Measurements from ENCODE around the gene ELL2.

ELL2 gene

DNA sequence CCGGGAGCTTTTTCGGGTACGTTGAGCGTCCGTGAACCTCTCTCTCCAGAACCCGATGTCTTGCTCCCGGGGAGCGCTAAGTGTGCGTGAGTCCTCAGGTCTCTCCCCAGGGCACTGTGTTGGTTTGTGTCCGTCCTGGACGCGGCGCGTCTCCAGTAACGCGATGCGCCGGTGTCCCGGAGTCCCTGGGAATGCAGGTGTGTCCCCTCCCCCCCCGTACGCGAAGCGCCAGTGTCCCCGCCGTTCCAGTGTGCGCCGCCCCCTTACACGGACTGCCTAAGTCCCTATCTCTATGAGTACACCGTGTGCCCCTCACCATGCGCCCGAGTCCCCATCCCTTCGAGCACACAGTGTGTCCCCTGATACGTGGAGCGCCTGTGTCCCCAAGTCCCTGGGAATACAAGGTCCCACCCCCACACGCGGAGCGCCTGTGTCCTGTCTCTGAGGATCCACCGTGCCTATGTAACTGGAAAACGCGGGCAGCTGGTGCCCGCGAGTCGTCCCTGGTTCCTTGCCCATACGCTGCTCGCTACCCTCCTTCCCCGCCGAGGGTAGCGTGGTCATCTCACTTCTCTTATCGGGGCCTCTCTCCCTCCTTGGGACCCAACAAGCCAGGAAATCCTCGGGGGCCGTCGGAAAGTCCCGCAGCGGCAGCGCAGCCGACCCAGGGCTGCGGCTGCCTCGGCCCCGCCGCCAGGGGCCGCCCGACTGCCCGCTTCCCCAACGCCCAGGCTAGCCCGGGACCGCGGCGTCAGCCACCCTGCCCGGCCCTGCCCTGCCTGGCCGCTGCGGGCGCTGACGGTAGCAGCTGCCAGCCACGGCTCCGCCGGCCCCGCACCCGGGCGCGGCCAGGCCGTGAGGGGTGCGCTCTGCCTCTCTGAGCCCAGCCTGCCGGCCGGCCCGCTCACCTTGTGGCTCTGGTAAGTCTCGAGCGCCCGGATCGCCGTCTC, 709 bp downstream of the ELL2 start:
- TF ChIP-seq ZFX (IDR thresholded peaks at IDR 0.05; ENCODE audit: borderline replicate concordance) (no peak), CTCF (IDR thresholded peaks at IDR 0.05) (peak; percentile 94)
- H3K27ac ChIP-seq: peak overlapping the region; percentile 85

DNA sequence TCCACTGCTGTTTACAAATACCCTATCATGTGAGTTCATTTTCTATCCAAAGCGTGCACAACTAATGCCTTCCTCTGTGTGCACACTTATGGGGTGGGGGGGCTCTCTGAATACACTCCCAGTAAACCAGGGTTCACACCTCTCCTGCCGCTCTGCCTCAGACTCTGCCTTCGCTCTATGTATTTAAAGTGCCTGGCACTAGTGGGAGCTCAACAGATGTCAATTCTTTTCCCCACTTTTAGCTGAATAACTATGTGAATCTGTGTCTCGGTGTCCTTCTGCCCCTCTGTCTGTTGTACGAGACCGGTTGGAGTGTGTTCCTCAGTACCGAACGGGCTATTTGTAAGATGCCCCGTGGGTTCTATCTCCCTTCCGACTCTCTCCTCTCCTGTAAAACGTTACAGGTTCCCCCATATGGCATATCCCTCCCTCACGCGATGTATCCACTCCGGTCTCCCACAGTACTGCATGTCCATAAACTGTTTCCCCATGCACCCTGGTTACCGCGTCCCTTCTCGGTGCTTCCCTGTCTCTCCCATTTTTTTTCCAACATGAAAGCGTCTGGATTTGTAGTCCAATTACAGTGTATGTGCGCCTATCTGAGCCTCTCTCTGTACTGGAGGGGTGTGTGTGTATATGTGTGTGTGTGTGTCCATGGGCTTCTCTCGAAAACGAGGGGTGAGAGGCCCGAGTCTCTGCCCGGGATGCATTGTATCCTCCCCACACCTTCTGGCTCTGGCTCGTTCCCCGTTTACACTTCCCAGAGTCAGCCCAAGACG, 1.6 kb downstream of the ELL2 start:
- H3K27ac ChIP-seq: peak overlapping the region; percentile 85

GRCh38 chr5:95959051-95959887, 2.4 kb downstream of the ELL2 start:
- peak overlapping the region; percentile 85 for H3K27ac ChIP-seq

More for the DNA sequence above, 1.6 kb downstream of the ELL2 start:
- no peak for TF ChIP-seq CTCF (IDR thresholded peaks at IDR 0.05)

GRCh38 chr5:95958310-95959014, 3.2 kb downstream of the ELL2 start:
- H3K27ac ChIP-seq: peak overlapping the region; percentile 85
- TF ChIP-seq ZFX (IDR thresholded peaks at IDR 0.05; ENCODE audit: borderline replicate concordance) (no peak), CTCF (IDR thresholded peaks at IDR 0.05) (no peak)

More at GRCh38 chr5:95959051-95959887, 2.4 kb downstream of the ELL2 start:
- TF ChIP-seq CTCF (IDR thresholded peaks at IDR 0.05): no peak
- no peak for TF ChIP-seq ZFX (IDR thresholded peaks at IDR 0.05; ENCODE audit: borderline replicate concordance)

- TF ChIP-seq CTCF (IDR thresholded peaks at IDR 0.05) (no peak), ZFX (IDR thresholded peaks at IDR 0.05; ENCODE audit: borderline replicate concordance) (no peak)
- H3K27ac ChIP-seq: peak overlapping the region; percentile 85
Observed at GRCh38 chr5:95957561-95958203, 4.0 kb downstream of the ELL2 start.

- TF ChIP-seq ZFX (IDR thresholded peaks at IDR 0.05; ENCODE audit: borderline replicate concordance) (no peak), CTCF (IDR thresholded peaks at IDR 0.05) (no peak)
- H3K27ac ChIP-seq: peak overlapping the region; percentile 85
Observed at GRCh38 chr5:95956900-95957293, 4.8 kb downstream of the ELL2 start.

All from 22Rv1 (cell line).